Embryonic facial prominence (tissue), 1 donor: ENCODE results near the gene ANKRD31.
"Not testable (repeated sequence)": the region's sequence is repeated elsewhere in the genome, so short reads cannot be mapped to it uniquely, and the experiment has no call there.

Source experiments
- DNase-seq: peaks from one replicate; pipeline ENCODE4 v3.0.0-alpha.2; 2016; ENCODE audit errors: extremely low spot score

Gene ANKRD31

DNA sequence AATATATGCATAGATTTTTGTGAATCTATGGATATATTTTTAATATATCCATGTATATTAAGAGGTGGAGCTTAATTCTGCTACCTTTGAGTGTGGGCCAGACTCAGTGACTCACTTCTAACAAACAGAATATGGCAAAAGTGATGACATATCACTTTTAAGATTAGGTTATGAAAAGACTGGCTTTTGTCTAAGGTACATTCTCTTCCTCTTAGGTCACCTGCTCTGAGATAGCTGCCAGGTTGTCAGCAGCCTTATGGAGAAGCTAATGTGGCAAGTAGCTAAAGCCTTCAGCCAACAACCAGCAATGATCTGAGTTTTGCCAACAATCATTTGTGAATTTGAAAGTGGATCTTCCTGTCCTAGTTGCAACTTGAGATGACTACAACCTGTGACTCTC, 83.8 kb downstream of the ANKRD31 start:
- DNase-seq: no peak

GRCh38 chr5:75148051-75148450, 88.6 kb downstream of the ANKRD31 start:
- DNase-seq: no peak

DNA sequence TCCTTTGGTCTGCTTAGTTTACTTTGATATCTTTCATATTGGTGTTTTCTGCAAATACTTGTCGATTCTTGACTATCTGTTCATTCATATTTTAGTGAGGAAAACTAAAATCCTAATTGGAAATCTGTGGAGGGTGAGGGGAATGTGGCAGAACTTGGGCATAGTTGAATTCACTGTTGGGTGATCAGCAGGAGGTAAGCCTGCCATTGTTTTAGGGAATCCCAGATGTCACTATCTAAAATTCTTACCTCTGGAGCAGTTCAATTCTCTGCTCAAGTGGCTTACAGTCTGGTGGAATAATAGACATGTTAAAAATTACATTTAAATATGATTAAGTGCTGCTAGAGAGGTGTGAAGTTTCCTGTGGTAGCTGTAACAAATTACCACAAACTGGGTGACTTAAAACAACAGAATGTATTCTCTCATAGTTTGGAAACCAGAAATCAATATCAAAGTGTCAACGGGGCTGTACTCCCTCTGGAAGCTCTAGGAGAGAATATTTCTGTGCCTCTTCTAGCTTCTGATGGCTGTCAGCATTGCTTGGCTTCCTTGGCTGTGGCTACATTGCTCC, 94.0 kb downstream of the ANKRD31 start:
- no peak for DNase-seq

DNA sequence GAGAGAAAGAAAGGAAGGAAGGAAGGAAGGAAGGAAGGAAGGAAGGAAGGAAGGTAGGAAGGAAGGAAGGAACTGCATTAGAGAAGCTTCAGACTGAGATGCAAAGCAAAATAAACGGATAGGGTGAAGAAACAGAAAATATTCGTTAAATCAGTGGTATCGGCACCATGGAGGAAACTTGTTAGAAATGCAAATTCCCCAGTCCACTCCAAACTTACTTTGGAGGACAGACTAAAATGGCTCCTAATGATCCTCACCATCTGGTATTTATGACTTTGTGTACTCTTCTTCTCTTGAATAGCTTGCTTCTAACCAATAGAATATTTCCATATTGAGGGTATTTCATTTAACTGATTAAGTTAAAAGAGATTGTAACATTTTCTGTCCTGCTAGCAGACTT, 96.4 kb downstream of the ANKRD31 start:
- no peak for DNase-seq

- no peak for DNase-seq
Observed at GRCh38 chr5:75138689-75139088, 98.0 kb downstream of the ANKRD31 start.

DNA sequence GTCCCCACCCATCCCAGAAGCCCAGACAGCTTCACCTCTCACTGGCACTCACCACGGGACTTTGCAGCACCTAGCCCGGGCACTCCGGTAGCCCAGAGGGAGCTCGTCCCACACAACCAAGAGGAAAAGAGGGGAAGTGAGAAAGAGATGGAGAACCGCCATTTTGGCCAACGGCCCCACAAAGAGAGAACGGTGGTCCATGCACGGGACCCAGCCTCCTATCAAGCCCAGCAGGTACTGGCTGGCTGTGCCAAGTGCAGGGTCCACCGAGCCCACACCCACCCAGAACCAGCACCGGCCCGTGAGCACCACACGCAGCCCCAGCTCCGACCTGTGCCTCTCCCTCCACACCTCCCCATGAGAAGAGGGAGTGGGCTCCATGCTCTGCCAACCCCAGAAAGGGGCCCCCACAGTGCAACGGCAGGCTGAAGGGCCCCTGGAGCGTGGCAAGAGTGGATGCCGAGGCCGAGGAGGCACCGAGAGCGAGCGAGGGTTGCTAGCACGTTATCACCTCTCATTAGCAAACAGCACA, 105.8 kb downstream of the ANKRD31 start:
- DNase-seq: no peak

DNA sequence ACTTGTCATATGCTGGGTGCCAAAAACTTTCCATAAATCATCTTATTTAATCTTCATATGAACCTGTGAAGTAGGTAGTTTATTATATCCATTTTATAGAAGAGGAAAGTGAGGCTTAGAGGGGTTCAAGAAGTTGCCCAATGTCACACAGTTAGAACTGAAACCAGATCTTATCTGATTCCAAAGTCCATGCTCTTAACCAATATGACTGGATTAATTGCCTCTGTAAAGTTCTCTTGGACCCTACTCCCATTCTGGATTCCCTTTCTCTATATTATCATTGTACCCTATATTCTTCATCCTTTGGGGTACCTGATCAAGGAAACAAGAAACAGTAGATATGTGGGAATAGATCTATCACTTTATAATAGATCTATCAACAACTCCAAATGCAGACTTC, 119.8 kb downstream of the ANKRD31 start:
- DNase-seq: no peak

DNA sequence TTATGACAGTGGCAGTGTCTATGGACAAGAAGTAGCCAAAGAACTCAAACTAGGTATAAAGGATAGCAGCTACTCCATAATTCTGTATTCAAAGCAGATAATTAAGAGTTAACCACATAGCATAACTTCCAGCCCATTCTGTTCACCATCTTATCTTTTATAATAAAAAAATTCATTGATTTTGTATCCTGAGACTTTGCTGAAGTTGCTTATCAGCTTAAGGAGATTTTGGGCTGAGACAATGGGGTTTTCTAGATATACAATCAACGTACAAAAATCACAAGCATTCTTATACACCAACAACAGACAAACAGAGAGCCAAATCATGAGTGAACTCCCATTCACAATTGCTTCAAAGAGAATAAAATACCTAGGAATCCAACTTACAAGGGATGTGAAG, 122.4 kb downstream of the ANKRD31 start:
- DNase-seq: not testable (repeated sequence)

DNA sequence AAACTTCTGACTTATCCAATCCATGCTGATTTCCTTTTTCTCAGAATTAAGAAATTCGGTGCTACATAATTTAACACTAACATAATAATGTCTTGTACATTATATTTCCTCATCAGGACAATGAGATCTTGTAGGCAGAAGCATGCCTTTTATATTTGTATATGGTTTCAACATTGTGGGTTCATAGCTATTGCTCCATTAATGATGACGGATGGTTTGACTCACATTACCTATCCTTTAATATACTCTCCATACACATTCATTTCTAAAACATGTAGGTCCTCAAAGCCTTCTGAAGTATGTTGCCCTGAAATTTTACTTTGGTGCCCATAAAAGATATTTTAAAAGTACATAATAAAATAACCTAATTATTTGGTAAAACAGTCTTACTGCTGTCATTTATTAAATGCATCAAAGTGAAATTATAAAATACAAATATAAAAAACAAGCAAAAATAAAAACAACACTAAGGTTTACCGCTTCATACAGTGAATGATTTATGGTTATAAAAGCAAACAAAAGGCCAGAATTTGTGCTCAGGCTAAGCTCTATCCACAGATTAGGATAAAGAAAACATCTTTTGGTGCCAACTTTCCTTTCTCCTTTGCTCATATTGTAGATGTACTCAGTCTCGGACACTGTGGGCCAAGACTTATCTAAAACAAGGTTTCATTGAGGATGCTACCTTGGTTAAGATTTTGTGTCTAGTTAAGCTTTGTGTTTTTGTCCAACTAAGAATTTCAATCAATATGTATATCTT, 123.1 kb downstream of the ANKRD31 start:
- DNase-seq: no peak

DNA sequence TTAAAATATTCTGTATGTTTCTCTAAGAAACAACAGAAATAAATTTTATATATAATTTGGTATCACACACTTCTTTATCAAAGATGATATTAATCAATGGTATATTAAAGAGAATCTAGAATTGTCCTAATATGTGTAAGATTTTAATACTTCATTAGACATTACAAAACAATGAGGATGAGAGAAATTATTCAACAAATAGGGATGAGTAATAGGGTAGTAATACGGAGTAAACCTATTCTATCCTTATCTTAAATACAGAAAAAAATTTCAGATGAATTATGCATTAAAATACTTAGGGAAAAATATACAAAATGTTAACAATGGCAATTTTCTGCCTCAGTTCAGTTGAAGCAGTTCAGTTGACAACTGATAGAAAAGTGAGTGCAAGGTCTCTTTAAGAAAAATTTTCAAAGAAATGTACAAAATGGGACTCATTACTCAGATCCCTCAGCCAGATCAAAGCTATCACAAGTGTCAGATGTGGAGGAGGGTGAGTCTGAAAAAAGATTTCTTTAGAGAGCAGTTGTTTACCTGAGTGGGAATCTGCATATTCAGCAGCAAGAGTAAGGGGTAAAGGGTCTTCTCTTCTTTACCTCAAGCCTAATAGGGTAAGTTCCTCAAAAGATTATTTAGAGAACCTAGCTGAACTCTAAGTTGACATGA, 127.6 kb downstream of the ANKRD31 start:
- DNase-seq: no peak

DNA sequence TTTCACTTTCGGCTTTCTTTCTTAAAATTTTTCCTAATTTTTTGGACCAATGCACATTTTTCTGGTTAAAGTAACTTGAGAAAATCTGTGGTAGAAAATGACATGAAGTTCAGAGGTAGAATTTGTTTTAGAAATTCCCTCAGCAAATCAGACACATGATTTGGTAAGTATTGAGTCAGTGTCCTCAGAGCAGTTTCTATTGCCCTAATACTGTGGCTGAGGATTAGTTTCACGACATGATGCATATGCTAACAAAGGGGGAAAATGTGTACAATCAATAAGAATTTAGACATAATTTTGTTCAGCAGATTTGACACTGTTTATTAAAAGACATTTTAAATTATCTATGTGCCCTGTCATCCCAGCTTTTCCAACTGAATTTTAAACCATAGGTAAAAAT, 128.2 kb downstream of the ANKRD31 start:
- no peak for DNase-seq

GRCh38 chr5:75095956-75096355, 140.7 kb downstream of the ANKRD31 start:
- not testable (repeated sequence) for DNase-seq

- DNase-seq: no peak
Observed at GRCh38 chr5:75091597-75091996, 145.1 kb downstream of the ANKRD31 start.

DNA sequence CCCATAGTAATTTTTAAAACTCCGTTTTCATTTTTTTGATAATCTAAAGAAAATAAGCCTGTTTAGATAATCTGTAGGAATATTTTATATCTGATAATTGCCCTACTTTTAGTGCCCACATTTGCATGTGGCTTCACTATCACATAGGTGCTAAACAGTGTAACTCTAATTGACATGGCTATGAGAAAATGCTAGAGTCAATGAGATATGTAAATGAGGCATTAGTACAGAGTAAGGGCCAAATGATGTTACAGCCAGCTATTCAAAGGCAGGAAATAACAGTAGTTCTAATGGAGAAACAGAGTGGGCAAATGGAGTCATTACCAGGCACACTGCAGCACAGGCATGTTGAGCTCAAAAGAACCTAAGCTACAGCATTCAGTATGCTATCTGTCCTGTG, 147.0 kb downstream of the ANKRD31 start:
- no peak for DNase-seq

DNA sequence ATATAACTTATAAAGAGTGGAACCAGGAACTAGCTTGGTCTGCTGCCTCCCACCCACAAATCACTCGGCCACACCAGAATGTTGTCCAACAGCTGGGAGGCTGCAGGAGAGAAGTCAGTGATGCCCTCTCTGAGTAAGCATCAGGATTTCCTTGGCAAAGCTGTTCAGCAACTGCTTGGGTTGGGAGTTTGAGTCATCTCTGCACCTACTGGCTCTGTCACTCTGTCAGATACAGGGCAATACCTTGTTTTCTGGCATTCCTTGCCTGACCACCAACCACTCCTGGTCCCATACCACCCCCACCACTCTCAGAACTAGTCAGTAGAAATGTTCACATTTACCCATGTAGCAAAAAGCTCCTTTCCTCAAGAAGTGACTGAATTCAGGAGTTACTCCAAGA, 147.5 kb downstream of the ANKRD31 start:
- no peak for DNase-seq

- DNase-seq: no peak
Observed at GRCh38 chr5:75088648-75089047, 148.0 kb downstream of the ANKRD31 start.

GRCh38 chr5:75081510-75081909, 155.2 kb downstream of the ANKRD31 start:
- DNase-seq: no peak

- not testable (repeated sequence) for DNase-seq
Observed at GRCh38 chr5:75079346-75079745, 157.3 kb downstream of the ANKRD31 start.

DNA sequence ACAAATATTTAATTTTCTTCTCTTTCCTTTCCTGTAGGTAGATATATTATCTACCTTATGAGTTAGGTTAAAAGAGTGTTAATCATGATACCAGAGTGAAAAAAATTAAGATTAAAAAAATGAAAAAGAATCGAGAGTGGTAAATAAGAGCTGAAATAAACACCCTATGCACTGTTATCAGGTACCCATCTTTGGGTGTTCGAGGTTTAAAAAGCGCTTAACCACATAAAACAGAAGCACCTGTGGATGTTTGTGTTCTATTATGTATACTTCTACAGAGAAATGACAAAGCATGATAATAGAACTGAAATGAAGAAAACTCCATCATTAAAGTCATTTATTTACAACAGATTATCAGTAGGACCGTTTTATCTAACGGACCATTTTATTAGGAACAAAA, 158.7 kb downstream of the ANKRD31 start:
- DNase-seq: no peak

DNA sequence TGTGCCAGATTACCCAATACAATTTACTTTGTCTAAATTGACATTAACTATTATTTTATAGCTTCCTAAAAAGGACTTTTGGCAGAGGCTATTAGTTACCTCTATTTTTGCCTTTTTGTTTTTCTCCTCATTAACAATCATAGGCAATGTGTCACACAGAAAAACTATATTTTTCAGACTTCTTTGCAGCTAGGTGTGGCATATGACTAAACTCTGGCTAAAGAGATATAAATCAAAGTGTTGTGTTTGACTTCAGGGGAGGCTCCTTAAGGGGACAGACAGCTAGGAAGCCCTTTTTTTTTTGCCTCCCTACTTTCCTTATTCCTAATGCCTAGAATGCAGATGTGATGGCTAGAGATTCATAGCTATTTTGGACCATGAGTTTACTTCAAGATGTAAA, 164.6 kb downstream of the ANKRD31 start:
- no peak for DNase-seq

- no peak for DNase-seq
Observed at GRCh38 chr5:75071100-75071499, 165.6 kb downstream of the ANKRD31 start.

GRCh38 chr5:75067434-75067833, 169.2 kb downstream of the ANKRD31 start:
- DNase-seq: no peak
